Renal pelvis (tissue), 4 donors: ENCODE measurements around the gene NHERF1. TPM values are rescaled to one million over a fixed set of nuclear protein-coding genes. Genes with fewer than 3 reads are reported as not detected.
A peak's percentile ranks its signal among the peaks of the same experiment; 100 is the strongest.

Experiments used
- DNase-seq: peaks from one replicate; pipeline ENCODE4 v3.0.0-alpha.2; 2013
- polyA plus RNA-seq, 3 donors: library from polyadenylated mRNA; unstranded; fragments of 120-200 nt; gene quantifications; one replicate each; pipeline ENCODE4 v1.2.1, GENCODE V29; 2013; ENCODE audit not compliant: insufficient read length in 3 of 3

Gene NHERF1
- polyA plus RNA-seq, 3 donors: 194 to 219 (median 196) TPM

GRCh38 chr17:74761931-74762330 is 13.5 kb downstream of the NHERF1 start:
- DNase-seq: no peak

- peak; percentile 84 for DNase-seq
These were observed 15.3 kb downstream of the NHERF1 start for GRCh38 chr17:74763565-74764387.

- DNase-seq: no peak
These were observed 16.4 kb downstream of the NHERF1 start for GRCh38 chr17:74764751-74765286.

- DNase-seq: no peak
These were observed 18.0 kb downstream of the NHERF1 start for GRCh38 chr17:74766413-74766812.

GRCh38 chr17:74767111-74767516 is 18.7 kb downstream of the NHERF1 start:
- no peak for DNase-seq

- DNase-seq: no peak
These were observed 19.8 kb downstream of the NHERF1 start for GRCh38 chr17:74768069-74768762.

GRCh38 chr17:74768763-74769114 is 20.3 kb downstream of the NHERF1 start:
- no peak for DNase-seq

GRCh38 chr17:74769266-74769855 is 20.9 kb downstream of the NHERF1 start:
- DNase-seq: no peak

- DNase-seq: no peak
These were observed 21.5 kb downstream of the NHERF1 start for GRCh38 chr17:74769856-74770497.

GRCh38 chr17:74770498-74771318 is 22.3 kb downstream of the NHERF1 start:
- no peak for DNase-seq

GRCh38 chr17:74771319-74771914 is 23.0 kb downstream of the NHERF1 start:
- no peak for DNase-seq

- DNase-seq: no peak
These were observed 23.6 kb downstream of the NHERF1 start for GRCh38 chr17:74772053-74772452.

- no peak for DNase-seq
These were observed 25.0 kb downstream of the NHERF1 start for GRCh38 chr17:74773414-74773813.

- no peak for DNase-seq
These were observed 25.5 kb downstream of the NHERF1 start for GRCh38 chr17:74773871-74774286.

- no peak for DNase-seq
These were observed 27.1 kb downstream of the NHERF1 start for GRCh38 chr17:74775409-74776043.

GRCh38 chr17:74776044-74776962 is 27.9 kb downstream of the NHERF1 start, which contains the start of gene NAT9:
NAT9 (minus strand) TSS chr17:74776345; CDS start chr17:74775698, 647 bp downstream.
- DNase-seq: peak; percentile 96

GRCh38 chr17:74776990-74777389 is 28.6 kb downstream of the NHERF1 start:
- no peak for DNase-seq

- no peak for DNase-seq
These were observed 29.6 kb downstream of the NHERF1 start for GRCh38 chr17:74777901-74778515.

- DNase-seq: no peak
These were observed 30.5 kb downstream of the NHERF1 start for GRCh38 chr17:74778960-74779359.
